SK-N-SH treated with all-trans-retinoic acid at 6 μM for 48 hours (cell line): Measurements from ENCODE around the gene NAT16.

Source experiments
- ARNTL ChIP-seq: fragments of 450-650 bp; formaldehyde crosslinking; IDR thresholded peaks from 2 replicates; pipeline ENCODE4 v1.5.0; 2020; ENCODE audit warnings: low read depth, mild to moderate bottlenecking, moderate library complexity, borderline replicate concordance
- ESRRG ChIP-seq: fragments of 250-450 bp; sonication (Bioruptor Pico); IDR thresholded peaks from 2 replicates; pipeline ENCODE4 v1.6.1; 2021; ENCODE audit warnings: mild to moderate bottlenecking
- PATZ1 ChIP-seq: fragments of 250-450 bp; sonication (Bioruptor Pico); IDR thresholded peaks from 2 replicates; pipeline ENCODE4 v1.8.0; 2020; ENCODE audit warnings: mild to moderate bottlenecking, moderate library complexity, borderline replicate concordance
- RARB ChIP-seq: fragments of 250-450 bp; sonication (Bioruptor Pico); IDR thresholded peaks from 2 replicates; pipeline ENCODE4 v1.8.0; 2021; ENCODE audit warnings: mild to moderate bottlenecking, moderate library complexity
- ZFP30 ChIP-seq: fragments of 450-650 bp; formaldehyde crosslinking; IDR thresholded peaks from 2 replicates; pipeline ENCODE4 v1.5.0; 2022; ENCODE audit warnings: mild to moderate bottlenecking, moderate library complexity

GRCh38 chr7:101153969-101154692, 26.0 kb downstream of the NAT16 start, which contains the start of gene AP1S1:
- TF ChIP-seq ZFP30 (CRISPR knock-in tag) (no peak), RARB (CRISPR knock-in tag) (no peak), ESRRG (no peak), PATZ1 (no peak), ARNTL (CRISPR knock-in tag) (no peak)
